Measurements from ENCODE around the gene B3GALT6. TPM values are rescaled to one million over a fixed set of nuclear protein-coding genes. Genes with fewer than 3 reads are reported as not detected.

The B3GALT6 gene
- polyA plus RNA-seq, 1 donor = 19.0 TPM

DNA sequence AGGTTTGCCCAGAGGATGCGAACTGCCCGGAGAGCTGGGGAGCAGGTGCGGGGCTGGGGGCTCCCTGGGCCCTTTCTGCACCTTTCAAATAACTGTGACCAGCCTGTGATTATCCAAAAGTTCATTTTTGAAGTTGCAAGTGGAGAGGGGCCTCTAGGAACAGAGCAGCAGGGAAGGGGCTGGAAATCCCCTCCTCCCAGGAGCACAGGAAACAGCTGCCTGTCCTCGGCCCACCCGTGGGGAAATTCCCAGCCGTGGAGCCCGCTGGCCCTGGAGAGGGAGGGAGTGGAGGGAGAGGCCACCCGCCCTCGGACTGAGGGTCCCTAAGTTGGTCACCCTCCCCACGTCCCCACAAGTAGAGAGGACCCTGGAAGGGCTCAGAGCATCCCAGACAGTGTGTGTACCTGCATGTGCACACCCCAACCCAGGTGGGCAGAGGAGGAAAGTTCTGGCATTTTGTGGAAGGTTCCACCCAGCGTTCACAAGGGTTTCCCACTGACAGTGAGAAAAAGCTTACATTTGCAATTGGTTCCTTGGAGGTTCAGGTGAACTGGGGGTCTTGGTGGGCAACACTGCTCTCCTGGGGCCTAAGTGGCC is 16.9 kb upstream of the B3GALT6 start:
- DNase-seq = no peak

DNA sequence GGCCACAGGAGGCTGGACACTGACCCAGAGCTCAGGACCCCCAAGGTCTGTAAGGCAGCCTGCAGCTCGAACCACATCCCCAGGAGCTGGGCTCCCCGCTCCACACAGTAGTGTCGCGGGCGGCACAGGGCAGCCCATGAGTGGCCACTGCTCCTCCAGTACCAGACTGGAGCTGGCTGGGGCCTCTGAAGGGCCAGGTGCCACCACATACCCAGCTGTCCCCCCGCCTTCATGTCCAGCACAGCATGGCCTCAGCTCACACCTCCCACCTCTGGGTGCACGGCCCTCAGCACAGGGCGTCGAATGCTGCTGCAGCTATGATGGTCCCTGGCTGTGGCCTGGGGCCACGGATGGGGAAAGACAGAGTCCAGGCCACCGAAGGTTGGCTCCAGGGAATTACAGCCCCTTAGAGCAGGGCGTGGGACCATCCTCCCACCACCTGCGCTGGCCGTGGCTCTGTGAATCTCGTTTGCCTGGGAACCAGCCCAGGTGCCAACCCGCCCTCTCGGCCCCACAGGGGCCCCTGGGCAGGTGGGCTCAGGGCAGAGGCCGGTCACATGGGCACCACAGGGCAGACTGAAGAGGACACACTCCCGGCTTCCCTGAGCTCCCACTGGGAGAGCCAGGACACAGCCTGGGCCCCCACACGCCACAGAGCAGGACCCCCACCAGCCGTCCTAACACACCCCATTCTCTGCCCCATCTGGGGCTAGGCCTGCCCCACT is 16.0 kb upstream of the B3GALT6 start:
- DNase-seq = no peak

GRCh38 chr1:1216770-1217620 is 15.0 kb upstream of the B3GALT6 start:
- DNase-seq = no peak

- no peak for DNase-seq
Observed at GRCh38 chr1:1217621-1218523, 14.2 kb upstream of the B3GALT6 start.

GRCh38 chr1:1218524-1219200 is 13.4 kb upstream of the B3GALT6 start:
- DNase-seq = no peak

DNA sequence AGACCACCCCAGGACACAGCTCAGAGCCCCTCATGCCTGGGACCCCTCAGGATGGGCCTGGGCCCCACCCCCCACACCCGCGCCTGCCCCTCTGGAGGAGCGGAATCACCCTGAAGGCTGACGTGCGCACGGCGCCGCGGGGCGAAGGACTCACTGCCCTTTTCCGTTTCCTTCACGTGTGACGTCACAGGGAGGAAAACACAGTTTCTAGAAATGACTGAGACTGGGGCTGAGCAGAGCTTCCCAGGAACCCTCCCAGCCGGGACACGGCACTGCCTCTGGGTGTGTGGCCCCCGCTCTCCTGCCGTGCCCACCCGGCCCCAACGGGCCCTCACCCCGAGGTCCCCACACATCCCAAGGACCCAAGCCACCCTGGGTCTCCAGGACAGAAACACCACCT is 12.7 kb upstream of the B3GALT6 start:
- DNase-seq = no peak

DNA sequence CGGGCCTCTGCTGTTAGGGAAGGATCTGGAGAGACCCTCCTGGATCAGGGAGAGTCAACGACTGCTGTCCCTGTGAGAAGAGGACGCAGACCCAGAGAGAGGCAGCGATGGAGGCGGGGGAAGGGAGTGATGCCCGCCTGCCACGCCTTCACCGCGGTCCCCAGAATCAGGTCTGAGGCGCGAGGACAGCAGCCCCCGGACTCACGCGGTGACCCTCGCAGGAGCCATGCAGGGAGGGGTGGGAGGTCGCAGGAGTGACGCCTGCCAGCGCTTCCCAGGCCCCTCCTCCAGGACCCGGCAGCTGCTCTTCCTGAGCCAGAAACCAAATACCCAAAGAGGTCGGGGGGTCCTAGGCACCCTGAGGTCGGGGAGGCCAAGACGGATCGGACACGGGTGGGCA is 11.8 kb upstream of the B3GALT6 start:
- DNase-seq = no peak

GRCh38 chr1:1221887-1222574 is 10.0 kb upstream of the B3GALT6 start:
- no peak for DNase-seq

- no peak for DNase-seq
Observed at GRCh38 chr1:1222575-1223225, 9.3 kb upstream of the B3GALT6 start.

- no peak for DNase-seq
Observed at GRCh38 chr1:1223321-1223720, 8.7 kb upstream of the B3GALT6 start.

DNA sequence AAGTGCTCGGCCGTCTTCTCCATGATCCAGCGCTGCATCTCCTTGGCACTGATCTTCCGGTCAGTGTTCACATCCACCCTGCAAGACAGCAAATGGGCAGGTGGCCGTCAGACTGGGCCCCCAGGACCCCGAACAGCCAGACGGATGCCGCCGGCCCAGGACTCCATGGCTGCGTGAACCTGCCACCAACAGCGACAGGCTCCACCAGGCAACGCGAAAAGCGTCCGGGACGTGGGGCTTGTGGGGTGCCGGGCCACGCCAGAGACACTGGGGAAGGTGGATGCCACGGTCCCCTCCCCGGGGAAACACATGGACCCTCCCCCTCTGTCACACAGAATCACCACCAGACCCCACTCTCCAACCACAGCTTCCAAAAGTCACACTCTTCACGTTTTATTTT is 8.1 kb upstream of the B3GALT6 start:
- DNase-seq = no peak

DNA sequence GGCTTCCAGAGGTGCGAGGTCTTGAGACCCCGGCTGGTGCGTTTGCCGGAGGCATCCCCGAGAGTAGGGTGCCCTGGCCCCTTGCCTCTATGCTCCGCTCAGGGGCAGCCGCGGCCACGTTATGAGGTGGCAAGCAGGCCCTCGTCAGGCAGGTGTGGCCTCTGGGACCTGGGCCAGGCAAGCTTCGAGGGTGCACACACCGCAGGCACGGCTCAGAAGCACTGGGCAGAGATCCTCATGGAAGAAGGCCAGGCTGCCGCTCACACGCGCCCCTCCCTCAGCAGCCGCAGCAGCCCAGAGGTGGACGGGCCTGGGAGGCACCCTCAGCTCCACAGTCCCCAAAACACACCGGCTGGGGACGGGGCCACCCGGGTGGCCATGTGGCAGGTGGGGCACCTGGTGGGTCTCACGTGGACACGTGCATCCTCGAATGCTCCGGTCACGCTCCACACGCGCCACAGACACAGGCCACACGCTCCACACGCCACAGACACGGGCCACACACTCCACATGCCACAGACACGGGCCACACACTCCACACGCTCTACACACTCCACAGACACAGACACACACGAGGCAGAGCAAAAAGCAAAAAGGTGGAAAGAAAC is 6.7 kb upstream of the B3GALT6 start:
- no peak for DNase-seq

DNA sequence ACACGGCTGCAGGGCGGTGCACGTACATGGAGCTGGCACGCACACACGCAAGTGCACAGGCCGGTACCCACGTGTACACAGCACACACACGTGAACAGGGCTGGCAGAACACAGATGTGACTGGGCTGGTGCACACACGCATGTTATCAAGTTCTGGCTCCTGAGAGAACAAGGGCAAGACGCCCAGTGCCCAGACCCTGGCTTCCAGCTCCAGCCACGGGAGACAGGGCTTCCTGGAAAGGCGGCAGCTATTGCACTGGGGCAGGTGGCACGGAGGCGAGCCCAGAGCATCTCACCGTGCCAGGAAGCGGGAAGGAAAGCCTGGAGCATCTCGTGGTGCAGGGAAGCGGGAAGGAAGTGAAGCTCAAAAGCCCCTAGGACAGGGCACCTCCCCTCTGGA is 6.1 kb upstream of the B3GALT6 start:
- no peak for DNase-seq

DNA sequence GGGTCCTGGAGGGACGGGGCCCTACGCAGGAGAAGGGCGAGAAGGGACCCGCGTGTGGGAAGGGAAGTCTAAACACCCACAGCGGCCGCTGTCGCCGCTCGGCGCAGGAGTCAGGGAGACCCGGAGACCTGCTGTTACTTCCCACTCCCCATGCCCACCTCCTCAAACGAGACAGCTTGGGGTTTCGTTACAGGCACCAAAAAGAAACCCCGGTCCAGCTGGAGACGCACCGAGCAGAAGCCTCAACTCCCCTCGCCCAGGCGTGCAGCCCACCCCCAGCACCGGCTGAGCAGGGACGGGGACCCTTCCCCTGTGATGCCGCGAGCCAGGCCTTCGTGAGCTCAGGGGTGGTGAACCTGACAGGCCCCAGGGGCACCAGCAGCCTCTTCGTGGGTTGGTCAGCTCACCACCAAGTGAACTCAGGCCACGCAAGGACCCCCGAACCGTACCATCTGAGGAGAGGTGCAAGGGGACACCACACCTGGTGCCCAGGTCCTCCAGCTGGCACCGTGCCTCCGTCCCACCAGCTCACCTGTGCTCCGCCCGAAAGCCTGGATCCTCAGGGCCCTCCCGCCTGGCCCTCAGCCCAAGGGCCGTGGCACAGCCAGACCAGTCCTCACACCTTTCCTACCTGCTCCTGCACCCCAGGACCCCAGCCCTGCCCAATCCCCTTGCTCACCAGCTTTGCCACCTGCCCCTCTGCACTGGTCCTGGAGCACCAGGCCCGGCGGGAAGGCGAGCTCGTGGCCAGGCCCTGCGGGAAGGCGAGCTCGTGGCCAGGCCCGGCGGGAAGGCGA is 5.3 kb upstream of the B3GALT6 start:
- no peak for DNase-seq

- DNase-seq = no peak
Observed at GRCh38 chr1:1227386-1227785, 4.7 kb upstream of the B3GALT6 start.

- DNase-seq = no peak
Observed at GRCh38 chr1:1228187-1228586, 3.9 kb upstream of the B3GALT6 start.

DNA sequence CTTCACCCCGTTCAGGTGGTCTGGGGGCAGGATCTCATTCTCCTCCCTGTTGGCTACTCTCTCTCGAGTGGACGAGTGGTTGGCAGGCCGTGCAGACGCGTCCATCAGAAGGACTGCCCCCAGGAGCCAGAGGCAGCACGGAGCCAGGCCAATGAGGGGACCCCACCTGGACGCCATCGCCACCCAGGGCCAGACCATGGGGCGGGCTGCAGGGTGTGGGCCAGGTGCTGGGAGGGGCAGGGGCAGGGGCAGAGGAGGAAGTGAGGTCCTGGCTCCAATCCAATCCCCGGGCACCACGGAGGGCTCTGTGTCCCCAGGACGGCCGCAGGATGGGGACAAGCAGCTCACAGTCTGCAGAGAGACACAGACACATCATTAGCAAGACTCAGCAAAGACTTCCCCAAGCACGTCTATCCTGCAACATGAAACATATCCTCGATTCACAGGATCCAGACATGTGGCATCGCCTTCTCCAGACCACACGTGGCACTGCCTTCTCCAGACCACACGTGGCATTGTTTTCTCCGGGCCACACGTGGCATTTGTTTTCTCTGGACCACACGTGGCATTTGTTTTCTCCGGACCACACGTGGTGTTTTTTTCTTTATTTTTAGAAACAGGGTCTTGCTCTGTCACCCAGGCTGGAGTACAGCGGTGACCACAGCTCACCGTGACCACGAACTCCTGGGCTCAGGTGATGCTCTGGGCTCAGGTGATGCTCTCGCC is 3.3 kb upstream of the B3GALT6 start:
- no peak for DNase-seq

DNA sequence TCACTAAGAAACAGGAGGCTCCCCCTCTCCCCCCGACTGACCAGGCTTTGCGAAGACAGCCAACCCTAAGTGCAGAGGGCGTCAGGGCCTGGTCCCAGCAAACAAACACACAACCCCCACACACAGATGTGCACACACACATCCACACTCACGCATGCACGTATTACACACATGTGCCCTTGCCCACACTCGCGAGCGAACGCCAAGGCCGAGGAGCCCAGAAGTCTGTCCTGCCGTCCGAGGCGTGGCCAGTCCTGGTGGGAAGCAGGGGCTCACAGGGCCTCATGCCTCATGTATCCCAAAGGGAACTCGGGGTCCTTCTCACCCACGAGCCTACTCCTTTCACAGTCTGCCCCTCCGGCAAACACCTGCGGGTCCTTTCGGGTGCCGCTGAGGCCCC is 2.3 kb upstream of the B3GALT6 start:
- DNase-seq = no peak
